ENCODE data around the gene NAXD. TPM values are rescaled to one million over a fixed set of nuclear protein-coding genes. Genes with fewer than 3 reads are reported as not detected.
A peak's percentile ranks its signal among the peaks of the same experiment; 100 is the strongest.
"Not testable (repeated sequence)": the region's sequence is repeated elsewhere in the genome, so short reads cannot be mapped to it uniquely, and the experiment has no call there.

Gene NAXD
- total and polyA plus RNA-seq, 9 donors = 19.6 to 32.3 (median 27.8) TPM

- H3K9me3 ChIP-seq (replicated peaks; ENCODE audit: control insufficient read depth, low read depth, low read length) = no peaks in the 10 kb centered on the region
- no peak overlapping the region for H3K4me3 ChIP-seq (ENCODE audit: low read length)
- no peak overlapping the region for H3K27ac ChIP-seq (ENCODE audit: low read length)
- no peaks in the 10 kb centered on the region for H3K27me3 ChIP-seq (ENCODE audit: control insufficient read depth, insufficient read depth, low read length)
- no peak for DNase-seq
- H3K4me1 ChIP-seq (ENCODE audit: control insufficient read depth, insufficient read depth, low read length) = no peaks in the 10 kb centered on the region
- peaks cover 34% of the 10 kb centered on the region for H3K36me3 ChIP-seq (ENCODE audit: control insufficient read depth, insufficient read depth, low read length)
- WGBS (ENCODE audit: insufficient coverage) = 87% methylated on average over 9 of the region's 14 CpGs
Measured at GRCh38 chr13:110650436-110650835, 35.1 kb downstream of the NAXD start.

GRCh38 chr13:110651271-110651670 lies 35.9 kb downstream of the NAXD start:
- H3K27ac ChIP-seq (ENCODE audit: low read length) = no peak overlapping the region
- H3K27me3 ChIP-seq (ENCODE audit: control insufficient read depth, insufficient read depth, low read length) = no peaks in the 10 kb centered on the region
- H3K4me1 ChIP-seq (ENCODE audit: control insufficient read depth, insufficient read depth, low read length) = no peaks in the 10 kb centered on the region
- no peaks in the 10 kb centered on the region for H3K9me3 ChIP-seq (replicated peaks; ENCODE audit: control insufficient read depth, low read depth, low read length)
- peaks cover 29% of the 10 kb centered on the region for H3K36me3 ChIP-seq (ENCODE audit: control insufficient read depth, insufficient read depth, low read length)
- DNase-seq = no peak
- no peak overlapping the region for H3K4me3 ChIP-seq (ENCODE audit: low read length)
- WGBS (ENCODE audit: insufficient coverage) = 89% methylated on average over 11 of the region's 14 CpGs

- H3K36me3 ChIP-seq (ENCODE audit: control insufficient read depth, insufficient read depth, low read length) = peaks cover 28% of the 10 kb centered on the region
- no peak for DNase-seq
- H3K9me3 ChIP-seq (replicated peaks; ENCODE audit: control insufficient read depth, low read depth, low read length) = no peaks in the 10 kb centered on the region
- no peaks in the 10 kb centered on the region for H3K4me1 ChIP-seq (ENCODE audit: control insufficient read depth, insufficient read depth, low read length)
- 78% methylated on average over 10 of the region's 16 CpGs for WGBS (ENCODE audit: insufficient coverage)
- no peak overlapping the region for H3K27ac ChIP-seq (ENCODE audit: low read length)
- no peak overlapping the region for H3K4me3 ChIP-seq (ENCODE audit: low read length)
- no peaks in the 10 kb centered on the region for H3K27me3 ChIP-seq (ENCODE audit: control insufficient read depth, insufficient read depth, low read length)
Measured at GRCh38 chr13:110651726-110652230, 36.4 kb downstream of the NAXD start.

GRCh38 chr13:110652231-110652730 lies 36.9 kb downstream of the NAXD start:
- no peak overlapping the region for H3K4me3 ChIP-seq (ENCODE audit: low read length)
- DNase-seq = no peak
- 100% methylated on average over 1 of the region's 10 CpGs for WGBS (ENCODE audit: insufficient coverage)
- no peak overlapping the region for H3K27ac ChIP-seq (ENCODE audit: low read length)
- H3K4me1 ChIP-seq (ENCODE audit: control insufficient read depth, insufficient read depth, low read length) = no peaks in the 10 kb centered on the region
- peaks cover 23% of the 10 kb centered on the region for H3K36me3 ChIP-seq (ENCODE audit: control insufficient read depth, insufficient read depth, low read length)
- H3K27me3 ChIP-seq (ENCODE audit: control insufficient read depth, insufficient read depth, low read length) = no peaks in the 10 kb centered on the region
- H3K9me3 ChIP-seq (replicated peaks; ENCODE audit: control insufficient read depth, low read depth, low read length) = no peaks in the 10 kb centered on the region

GRCh38 chr13:110652764-110653163 lies 37.4 kb downstream of the NAXD start:
- H3K36me3 ChIP-seq (ENCODE audit: control insufficient read depth, insufficient read depth, low read length) = peaks cover 21% of the 10 kb centered on the region
- peaks cover 2% of the 10 kb centered on the region for H3K9me3 ChIP-seq (replicated peaks; ENCODE audit: control insufficient read depth, low read depth, low read length)
- WGBS (ENCODE audit: insufficient coverage) = 93% methylated on average over 4 of the region's 10 CpGs
- no peak overlapping the region for H3K4me3 ChIP-seq (ENCODE audit: low read length)
- no peaks in the 10 kb centered on the region for H3K4me1 ChIP-seq (ENCODE audit: control insufficient read depth, insufficient read depth, low read length)
- H3K27ac ChIP-seq (ENCODE audit: low read length) = no peak overlapping the region
- DNase-seq = no peak
- no peaks in the 10 kb centered on the region for H3K27me3 ChIP-seq (ENCODE audit: control insufficient read depth, insufficient read depth, low read length)

- no peak overlapping the region for H3K27ac ChIP-seq (ENCODE audit: low read length)
- no peaks in the 10 kb centered on the region for H3K27me3 ChIP-seq (ENCODE audit: control insufficient read depth, insufficient read depth, low read length)
- no peaks in the 10 kb centered on the region for H3K4me1 ChIP-seq (ENCODE audit: control insufficient read depth, insufficient read depth, low read length)
- WGBS (ENCODE audit: insufficient coverage) = 82% methylated on average over 10 of the region's 14 CpGs
- H3K9me3 ChIP-seq (replicated peaks; ENCODE audit: control insufficient read depth, low read depth, low read length) = peaks cover 6% of the 10 kb centered on the region
- peaks cover 21% of the 10 kb centered on the region for H3K36me3 ChIP-seq (ENCODE audit: control insufficient read depth, insufficient read depth, low read length)
- no peak for DNase-seq
- H3K4me3 ChIP-seq (ENCODE audit: low read length) = no peak overlapping the region
Measured at GRCh38 chr13:110653271-110653670, 37.9 kb downstream of the NAXD start.

- H3K27me3 ChIP-seq (ENCODE audit: control insufficient read depth, insufficient read depth, low read length) = no peaks in the 10 kb centered on the region
- peaks cover 21% of the 10 kb centered on the region for H3K36me3 ChIP-seq (ENCODE audit: control insufficient read depth, insufficient read depth, low read length)
- no peak overlapping the region for H3K4me3 ChIP-seq (ENCODE audit: low read length)
- 93% methylated on average over 14 of the region's 14 CpGs for WGBS (ENCODE audit: insufficient coverage)
- DNase-seq = no peak
- peaks cover 6% of the 10 kb centered on the region for H3K9me3 ChIP-seq (replicated peaks; ENCODE audit: control insufficient read depth, low read depth, low read length)
- no peak overlapping the region for H3K27ac ChIP-seq (ENCODE audit: low read length)
- H3K4me1 ChIP-seq (ENCODE audit: control insufficient read depth, insufficient read depth, low read length) = no peaks in the 10 kb centered on the region
Measured at GRCh38 chr13:110653851-110654250, 38.5 kb downstream of the NAXD start.

GRCh38 chr13:110657196-110657595 lies 41.9 kb downstream of the NAXD start:
- no peaks in the 10 kb centered on the region for H3K27me3 ChIP-seq (ENCODE audit: control insufficient read depth, insufficient read depth, low read length)
- H3K27ac ChIP-seq (ENCODE audit: low read length) = no peak overlapping the region
- 67% methylated on average over 1 of the region's 7 CpGs for WGBS (ENCODE audit: insufficient coverage)
- H3K4me3 ChIP-seq (ENCODE audit: low read length) = no peak overlapping the region
- no peaks in the 10 kb centered on the region for H3K4me1 ChIP-seq (ENCODE audit: control insufficient read depth, insufficient read depth, low read length)
- peaks cover 24% of the 10 kb centered on the region for H3K9me3 ChIP-seq (replicated peaks; ENCODE audit: control insufficient read depth, low read depth, low read length)
- H3K36me3 ChIP-seq (ENCODE audit: control insufficient read depth, insufficient read depth, low read length) = peaks cover 32% of the 10 kb centered on the region
- no peak for DNase-seq

- not testable (repeated sequence) for H3K4me1 ChIP-seq (ENCODE audit: control insufficient read depth, insufficient read depth, low read length); H3K4me3 ChIP-seq (ENCODE audit: low read length); H3K27ac ChIP-seq (ENCODE audit: low read length); H3K27me3 ChIP-seq (ENCODE audit: control insufficient read depth, insufficient read depth, low read length)
- DNase-seq = peak; percentile 52
- peaks cover 24% of the 10 kb centered on the region for H3K9me3 ChIP-seq (replicated peaks; ENCODE audit: control insufficient read depth, low read depth, low read length)
- H3K36me3 ChIP-seq (ENCODE audit: control insufficient read depth, insufficient read depth, low read length) = peaks cover 44% of the 10 kb centered on the region
- WGBS (ENCODE audit: insufficient coverage) = 80% methylated on average over 1 of the region's 6 CpGs
Measured at GRCh38 chr13:110658218-110658911, 43.0 kb downstream of the NAXD start.

- no peak overlapping the region for H3K27ac ChIP-seq (ENCODE audit: low read length)
- WGBS (ENCODE audit: insufficient coverage) = 100% methylated on average over 1 of the region's 3 CpGs
- H3K4me1 ChIP-seq (ENCODE audit: control insufficient read depth, insufficient read depth, low read length) = no peaks in the 10 kb centered on the region
- DNase-seq = no peak
- no peak overlapping the region for H3K4me3 ChIP-seq (ENCODE audit: low read length)
- no peaks in the 10 kb centered on the region for H3K27me3 ChIP-seq (ENCODE audit: control insufficient read depth, insufficient read depth, low read length)
- peaks cover 24% of the 10 kb centered on the region for H3K9me3 ChIP-seq (replicated peaks; ENCODE audit: control insufficient read depth, low read depth, low read length)
- H3K36me3 ChIP-seq (ENCODE audit: control insufficient read depth, insufficient read depth, low read length) = peaks cover 64% of the 10 kb centered on the region
Measured at GRCh38 chr13:110661256-110661655, 45.9 kb downstream of the NAXD start.
